GM04504 (cell line): Measurements from ENCODE around the gene GSDME.
A peak's percentile ranks its signal among the peaks of the same experiment; 100 is the strongest.
"Not testable (repeated sequence)": the region's sequence is repeated elsewhere in the genome, so short reads cannot be mapped to it uniquely, and the experiment has no call there.

ENCODE experiments used
- DNase-seq: peaks from one replicate; pipeline ENCODE4 v3.0.0-alpha.2; 2012; ENCODE audit warnings: low read depth

GSDME gene

DNA sequence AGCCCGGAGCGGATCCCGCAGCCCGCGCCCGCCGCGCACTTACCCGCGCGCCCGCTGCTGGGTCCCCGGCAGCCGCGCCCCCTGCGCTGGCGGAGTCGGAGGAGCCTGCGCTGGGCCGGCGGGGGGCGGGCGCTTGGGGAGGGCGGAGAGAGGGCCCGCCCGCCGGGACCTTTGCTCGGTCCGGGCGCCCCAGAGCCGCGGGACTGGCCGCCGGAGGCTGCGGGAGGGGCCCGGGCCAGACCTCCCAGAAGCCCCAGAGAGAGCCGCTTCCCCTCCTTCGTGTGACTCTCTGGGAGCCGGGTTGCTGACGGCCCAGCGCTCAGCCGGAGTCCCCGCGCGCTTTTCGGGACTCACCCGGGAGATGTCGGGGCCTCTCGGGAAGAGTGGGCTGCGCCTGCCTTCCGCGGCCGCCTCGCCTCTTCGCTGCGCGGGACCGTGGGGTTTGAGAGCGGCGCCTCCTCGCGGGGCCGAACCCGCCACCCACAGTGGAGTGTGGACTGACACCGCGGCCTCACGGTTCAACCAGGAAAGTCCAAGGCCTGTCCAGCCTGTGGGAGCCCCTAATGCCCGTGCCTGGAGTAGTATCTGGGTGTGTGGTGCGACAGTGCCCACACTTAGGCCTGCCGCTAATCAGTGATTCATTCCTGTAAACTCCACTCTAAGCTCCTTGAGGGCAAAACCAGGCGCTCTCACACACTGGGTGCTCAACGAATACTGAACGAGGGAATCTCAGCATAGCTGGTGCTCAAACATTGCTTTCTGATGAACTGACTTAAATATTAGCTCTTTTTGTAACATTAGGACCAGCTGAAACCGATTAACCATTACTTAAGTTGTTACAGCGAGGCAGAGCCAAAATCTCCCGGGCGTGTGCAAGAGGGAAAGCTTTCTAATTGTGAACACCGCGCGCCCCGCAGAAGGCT, at the start of gene GSDME:
GSDME (minus strand) TSS at position 112 of the 923 bp plus-strand sequence. CDS start 7,690 bp downstream, outside the sequence.
- peak; percentile 59 for DNase-seq

DNA sequence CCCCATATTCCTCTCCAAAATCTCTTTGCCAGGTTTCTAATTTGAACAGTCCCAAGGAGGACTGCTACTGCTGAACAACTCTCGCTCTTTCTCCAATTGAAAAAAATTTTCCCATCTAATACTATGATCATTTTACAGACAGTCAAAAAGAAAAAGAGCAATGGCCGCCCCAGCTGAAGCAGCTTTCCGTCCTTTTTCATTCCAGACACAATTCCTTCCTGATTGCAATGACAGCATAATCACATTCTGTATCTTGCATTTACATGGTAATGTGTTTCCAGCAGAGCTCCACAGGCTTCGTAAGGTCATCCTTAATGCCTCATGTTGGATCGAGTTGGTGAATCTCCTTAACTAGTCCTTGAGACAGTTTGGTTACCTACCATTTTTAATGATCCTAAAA, 45.0 kb upstream of the GSDME start:
- no peak for DNase-seq

DNA sequence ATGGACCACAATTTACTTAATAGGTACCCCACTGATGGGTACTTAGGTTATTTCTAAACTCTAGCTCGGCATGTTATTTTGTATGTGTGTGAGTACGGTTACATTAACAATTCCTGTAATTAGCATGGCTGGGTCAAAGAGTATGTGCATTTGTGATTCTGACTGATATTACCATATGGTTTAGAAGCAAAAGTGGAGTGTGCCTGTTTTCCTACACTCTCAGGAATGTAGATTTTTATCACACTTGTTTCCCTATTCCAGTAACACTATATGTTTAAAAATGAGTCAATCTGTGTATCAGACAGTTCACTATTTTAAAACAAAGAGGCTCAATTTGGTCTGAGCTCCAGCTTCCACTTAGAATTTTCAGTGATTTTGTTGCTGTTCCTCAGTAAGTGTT, 44.6 kb upstream of the GSDME start:
- DNase-seq: no peak

DNA sequence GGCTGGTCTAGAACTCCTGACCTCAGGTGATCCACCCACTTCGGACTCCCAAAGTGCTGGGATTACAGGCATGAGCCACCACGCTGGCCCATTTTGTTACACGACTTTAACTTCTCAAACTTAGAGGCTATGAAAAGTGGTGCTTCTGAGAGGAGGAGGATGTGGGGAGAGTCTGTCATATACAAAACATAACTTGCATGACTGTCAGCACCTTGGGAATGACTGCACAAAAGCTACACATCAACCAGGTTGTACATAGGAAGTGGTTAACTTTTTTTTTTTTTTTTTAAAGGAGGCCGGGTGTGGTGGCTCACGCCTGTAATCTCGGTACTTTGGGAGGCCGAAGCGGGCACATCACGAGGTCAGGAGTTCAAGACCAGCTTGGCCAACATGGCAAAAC, 43.4 kb upstream of the GSDME start:
- DNase-seq: no peak

DNA sequence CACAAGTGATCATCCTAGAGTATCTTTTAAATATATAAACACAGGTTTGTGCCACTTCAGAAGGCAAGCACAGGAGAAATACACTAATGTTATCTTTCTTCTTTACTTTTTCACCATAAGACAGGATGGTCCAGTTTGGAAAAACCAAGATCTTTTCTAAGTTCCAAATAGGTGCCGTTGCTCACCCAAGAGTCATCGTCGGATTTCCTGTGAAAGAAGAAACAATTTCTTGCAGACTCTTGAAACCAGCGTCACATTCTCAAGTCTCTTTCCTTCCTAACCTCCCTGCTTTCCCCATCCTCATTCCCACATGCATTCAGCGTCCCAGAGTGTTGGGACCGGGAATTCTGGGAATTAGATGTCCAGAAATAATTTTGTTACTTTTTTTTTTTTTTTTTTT, 42.8 kb upstream of the GSDME start:
- DNase-seq: no peak

DNA sequence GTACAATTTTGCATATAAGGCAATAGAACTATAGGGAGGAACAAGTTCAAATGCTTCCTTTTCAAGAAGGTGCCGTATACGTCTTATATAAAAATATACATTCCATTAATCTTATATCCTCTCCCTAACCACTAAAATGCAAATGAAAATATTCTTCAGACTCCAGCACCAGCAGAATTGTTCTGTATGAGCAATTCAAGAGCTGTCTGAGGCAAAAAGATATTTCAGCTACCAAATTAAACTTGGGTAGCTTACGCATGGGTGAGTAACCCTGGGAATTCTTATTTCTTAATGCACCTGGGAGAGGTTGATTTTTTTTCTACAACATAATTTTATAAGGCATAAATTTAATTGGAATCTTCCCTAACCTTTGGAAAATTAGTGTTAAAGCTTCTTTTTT, 42.2 kb upstream of the GSDME start:
- DNase-seq: no peak

DNA sequence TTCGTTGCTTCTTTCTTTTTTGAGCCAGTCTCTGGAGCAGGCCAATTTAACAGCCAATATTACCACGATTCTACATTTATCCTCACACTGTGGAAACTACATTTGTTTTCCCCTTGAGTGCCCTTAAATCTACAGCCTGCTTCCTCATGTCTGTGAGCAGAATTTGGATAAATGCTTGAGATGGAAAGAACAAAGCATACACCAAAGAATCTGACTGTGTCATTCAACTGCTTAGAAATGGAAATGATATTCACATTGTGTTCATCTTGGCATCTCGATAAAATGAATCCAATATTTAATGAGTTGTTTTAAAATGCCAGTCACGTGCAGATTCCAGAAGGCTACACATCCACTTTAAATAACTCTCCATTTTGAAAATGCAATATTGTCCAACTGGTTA, 41.0 kb upstream of the GSDME start:
- no peak for DNase-seq

DNA sequence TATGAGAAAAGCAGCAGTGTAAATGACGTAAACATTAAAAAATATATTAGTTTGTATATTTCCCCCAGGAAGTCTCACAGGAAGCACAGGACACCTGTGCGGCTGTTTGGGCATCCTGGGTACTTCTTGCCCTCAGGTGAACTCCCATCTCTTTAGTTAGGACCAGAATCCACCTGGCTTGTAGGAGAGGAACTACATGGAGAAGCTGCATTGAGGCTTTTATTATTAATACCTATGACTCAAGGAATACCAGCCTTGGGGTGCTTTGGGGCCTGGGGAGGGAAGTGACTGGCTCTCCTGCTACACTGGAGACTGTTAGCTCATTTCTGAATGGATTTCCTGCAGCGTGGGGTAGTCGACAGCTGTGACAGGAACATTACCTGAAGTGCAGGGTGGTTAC, 40.0 kb upstream of the GSDME start:
- no peak for DNase-seq

DNA sequence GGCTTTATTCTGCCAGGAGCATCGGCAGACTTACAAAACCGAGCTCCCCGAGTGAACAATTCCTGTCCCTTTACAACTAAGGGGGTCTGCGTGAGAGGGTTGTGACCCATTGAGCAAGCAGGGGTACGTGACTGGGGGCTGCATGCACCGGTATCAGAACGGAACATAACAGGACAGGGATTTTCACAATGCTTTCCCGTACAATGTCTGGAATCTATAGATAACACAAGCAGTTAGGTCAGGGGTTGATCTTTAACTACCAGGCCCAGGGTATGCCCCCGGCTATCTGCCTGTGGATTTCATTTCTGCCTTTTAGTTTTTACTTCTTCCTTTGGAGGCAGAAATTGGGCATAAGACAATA, 38.1 kb upstream of the GSDME start:
- no peak for DNase-seq

DNA sequence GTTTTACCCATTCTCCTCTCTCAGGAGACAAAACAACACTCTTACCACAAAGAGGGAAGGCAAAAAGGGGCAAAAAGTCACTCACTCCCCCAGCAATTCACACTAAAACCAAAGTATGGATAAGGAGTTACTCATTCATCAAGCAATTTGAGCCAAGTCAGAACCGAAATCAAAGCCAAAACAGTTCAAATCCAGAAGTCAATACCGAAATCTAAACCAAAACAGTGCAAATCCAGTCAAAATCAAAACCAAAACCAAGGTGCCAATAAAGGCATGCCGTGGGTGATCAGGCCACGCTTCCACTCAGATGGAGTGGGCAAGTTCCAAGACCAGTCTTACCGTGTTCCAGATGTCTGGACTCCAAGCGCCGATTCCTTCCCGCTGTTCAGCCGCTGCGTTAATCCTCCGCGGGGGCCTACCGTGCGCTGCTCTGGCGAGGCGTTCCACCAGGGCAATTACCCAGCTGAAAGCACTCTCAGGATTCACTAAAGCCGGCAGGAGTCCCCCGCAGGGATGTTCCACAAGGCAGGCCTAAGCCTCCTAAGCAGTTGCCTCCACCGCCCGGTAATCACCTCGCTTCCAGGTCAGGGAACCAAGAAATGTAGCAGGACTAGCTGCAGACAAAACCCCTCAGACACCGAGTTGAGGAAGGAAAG, 37.6 kb upstream of the GSDME start:
- not testable (repeated sequence) for DNase-seq

DNA sequence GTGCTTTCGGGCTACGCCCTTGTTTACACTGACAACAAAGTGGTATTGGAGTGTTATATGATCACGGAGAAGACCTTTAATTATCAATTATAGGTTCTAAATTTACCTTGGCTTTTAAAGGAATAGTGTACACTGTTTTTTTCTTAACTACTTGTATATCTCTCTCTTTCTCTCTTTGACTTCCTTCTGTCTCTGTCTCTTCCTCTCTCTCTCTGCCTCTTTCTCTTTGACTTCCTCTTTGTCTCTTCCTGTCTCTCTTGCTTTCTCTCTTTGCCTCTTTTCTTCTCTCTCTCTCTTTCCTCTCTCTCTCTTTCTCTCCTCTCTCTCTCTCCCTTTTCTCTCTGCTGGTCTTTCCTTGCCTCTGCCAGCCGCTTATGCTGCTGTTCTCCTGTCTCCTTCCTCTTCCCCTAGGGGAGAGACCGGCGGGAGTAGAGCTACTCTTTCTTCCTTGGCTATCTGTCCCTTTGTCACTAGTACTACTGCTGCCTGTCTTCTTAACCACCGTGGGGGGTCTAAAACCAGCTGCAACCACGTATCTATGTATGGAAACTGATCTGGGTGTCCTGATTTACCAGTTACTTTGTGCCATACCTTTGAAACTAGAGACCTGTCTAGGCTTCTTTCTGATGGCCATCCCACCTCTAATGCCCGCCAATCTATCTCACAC, 36.9 kb upstream of the GSDME start:
- DNase-seq: no peak

DNA sequence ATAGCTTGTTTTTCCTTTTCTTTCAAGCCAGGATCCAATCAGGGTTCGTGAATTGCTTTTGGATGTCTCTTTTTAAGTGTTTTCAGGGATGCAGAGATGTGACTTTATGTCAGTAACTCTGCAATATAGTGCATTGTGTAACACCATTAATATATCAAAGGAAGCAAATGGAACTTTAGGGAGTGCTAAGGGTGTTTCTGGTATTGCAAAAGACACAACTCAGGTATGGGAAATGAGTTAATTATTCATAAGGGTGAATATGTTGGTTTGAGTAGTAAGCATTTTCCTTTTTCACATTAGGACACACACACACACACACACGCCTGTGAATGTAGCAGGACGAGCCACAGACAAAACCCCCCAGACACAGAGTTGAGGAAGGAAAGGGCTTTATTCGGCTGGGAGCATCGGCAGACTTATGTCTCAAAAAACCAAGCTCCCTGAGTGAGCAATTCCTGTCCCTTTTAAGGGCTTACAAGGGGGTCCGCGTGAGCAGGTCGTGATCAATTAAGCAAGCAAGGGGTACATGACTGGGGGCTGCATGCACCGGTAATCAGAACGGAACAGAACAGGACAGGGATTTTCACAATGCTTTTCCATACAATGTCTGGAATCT, 31.8 kb upstream of the GSDME start:
- no peak for DNase-seq

DNA sequence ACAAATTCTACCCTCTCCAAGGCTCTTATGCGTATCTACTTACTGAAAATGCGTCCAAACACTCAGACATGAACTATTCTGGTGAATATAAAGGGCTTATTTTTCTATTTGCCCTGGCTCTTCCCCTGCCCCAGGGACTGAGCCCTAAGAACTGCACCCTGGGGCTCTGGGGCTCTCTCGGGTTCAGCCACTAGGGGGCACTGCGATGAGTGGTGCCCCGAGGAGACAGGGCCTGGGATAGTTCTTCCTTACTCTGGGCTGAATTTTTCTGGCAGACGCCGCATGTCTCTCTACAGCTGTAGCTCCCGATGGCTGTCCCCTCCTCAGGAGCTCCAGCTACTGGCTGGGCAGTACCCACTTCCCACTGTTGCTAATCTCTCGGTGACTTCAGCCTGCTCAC, 30.8 kb upstream of the GSDME start:
- DNase-seq: no peak

DNA sequence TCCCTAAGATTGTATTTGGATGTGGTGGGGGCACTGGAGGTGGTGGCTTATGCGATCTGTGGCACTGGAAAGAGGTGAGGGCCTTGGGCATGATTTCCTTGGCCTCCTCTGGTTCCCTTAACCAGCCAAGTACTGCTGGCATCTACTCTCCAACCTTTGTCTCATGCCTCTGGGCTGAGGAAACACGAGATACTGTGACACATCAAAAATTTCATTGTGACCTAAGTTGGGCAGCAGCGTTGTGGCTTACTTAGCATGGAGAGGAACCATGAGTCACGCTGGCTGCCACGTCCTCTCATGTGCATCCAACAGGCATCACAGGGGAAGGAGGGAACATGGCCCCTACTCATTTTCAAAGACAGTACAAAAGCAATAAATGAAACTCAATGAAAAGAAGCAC, 29.7 kb upstream of the GSDME start:
- DNase-seq: peak; percentile 94

DNA sequence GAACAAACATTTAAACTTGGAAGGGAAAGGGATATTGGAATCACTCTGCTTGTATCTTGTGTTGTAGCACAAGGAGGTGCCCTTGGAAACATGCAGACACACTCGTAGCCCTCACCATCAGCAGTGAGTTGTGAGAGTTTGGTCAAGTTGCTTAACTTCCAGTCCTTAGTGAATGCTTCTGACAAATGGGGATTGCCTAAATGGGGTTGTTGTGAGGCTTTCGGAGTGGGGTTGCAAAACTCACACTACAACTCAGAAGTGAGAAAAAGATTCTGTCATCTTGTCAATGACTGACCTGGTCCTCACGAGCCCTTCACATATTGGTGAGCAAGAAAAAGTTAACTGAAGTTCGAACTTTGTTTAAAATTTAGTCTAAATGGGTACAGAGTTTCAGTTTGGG, 29.0 kb upstream of the GSDME start:
- DNase-seq: no peak

DNA sequence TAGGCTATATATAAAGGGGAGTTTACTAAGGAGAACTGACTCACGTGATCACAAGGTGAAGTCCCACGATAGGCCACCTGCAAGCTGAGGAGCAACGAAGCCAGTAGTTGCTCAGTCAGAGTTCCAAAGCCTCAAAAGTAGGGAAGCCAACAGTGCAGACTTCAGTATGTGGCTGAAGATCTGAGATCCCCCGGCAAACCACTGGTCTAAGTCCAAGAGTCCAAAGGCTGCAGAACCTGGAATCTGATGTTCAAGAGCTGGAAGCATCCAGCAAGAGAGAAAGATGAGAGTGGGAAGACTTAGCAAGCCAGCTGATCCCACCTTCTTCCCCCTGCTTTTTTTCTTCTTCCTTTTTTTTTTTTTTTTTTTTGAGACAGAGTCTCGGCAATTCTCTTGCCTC, 27.0 kb upstream of the GSDME start:
- no peak for DNase-seq

DNA sequence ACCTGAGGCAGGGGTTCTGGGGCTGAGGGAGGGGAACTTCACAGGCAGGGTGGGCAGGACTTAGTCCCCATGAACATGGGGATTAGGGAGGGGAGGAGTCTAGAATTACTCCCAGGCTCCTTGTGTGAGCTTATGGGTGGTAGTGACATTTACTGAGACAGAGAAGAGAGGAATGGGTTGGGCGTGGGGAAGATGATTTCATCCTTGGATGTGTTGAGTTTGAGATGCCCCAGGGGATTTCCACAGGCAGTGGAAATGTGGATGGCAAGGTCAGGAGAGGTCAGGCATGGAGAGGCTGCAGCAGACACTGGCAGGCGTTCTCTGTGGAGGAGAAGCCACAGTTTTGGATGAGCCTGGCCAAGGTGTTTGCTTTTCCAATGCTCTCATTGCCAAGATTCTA, 26.4 kb upstream of the GSDME start:
- no peak for DNase-seq

DNA sequence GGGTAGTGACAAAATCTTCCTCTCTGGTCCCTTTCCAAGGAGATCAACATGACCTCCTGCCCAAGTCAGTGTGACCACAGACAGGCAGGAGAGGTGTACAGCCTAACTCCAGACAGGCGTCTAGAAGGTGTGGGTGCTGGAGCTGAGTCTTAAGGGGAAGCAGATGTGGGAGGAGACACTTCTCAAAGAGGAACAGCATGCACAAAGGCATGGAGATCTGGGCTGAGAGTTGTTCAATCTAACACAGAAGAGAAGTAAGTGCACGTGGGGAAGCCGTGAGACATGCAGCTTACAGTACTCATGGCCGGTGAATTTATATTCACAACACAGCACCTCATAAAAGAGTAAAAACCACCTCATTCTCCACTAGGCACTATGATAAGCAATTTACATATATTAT, 23.8 kb upstream of the GSDME start:
- no peak for DNase-seq

DNA sequence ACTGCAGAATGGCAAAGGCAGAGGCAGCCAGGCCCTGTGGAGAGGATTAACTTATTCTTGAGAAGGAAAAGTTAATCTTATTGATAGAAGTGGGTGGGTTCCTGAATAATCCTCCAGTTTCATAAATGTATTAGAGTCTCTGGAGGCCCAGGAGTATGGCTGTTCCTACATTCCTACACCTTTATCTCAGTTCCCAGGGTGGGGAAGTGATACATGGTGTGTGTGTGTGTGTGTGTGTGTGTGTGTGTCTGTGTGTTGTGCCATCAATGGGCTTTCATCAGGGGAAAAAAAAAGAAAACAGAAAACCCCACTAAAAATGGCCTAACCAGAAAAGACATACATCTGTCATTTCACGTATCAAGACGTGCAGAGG, 22.0 kb upstream of the GSDME start:
- DNase-seq: no peak

DNA sequence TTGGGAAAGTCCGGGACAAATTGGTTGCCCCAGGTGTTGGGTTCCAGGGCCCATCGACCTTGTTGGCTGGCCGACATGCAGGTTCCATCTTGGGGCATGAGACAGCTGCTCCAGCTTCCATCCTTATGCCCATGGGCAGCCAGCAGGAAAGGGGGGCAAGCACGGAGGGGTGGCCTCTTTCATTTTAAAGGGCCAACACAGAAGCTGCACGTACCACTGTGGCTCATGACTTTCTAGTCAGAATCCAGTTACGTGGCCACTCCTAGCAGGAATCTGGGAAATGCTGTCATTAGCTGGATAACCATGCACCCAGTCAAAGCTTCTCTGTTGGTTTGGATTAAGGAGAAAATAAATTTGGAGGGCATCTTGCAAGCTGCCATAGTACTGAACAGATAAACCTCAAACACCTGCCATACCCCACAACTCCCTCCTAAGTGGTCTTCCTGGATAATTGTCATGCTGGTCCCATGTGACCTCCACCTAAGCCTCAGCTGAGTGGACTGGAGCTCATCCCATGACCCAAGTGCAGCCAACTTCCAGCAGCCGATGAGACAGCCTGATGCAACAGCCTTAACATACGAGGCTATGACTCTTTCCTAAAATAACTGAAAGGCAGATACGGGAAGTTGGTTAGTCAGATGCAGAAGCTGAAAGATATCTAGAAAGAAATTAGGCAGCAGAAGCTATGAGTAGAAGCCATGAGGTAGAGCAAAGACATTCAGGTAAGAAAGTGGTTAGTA, 21.4 kb upstream of the GSDME start:
- DNase-seq: peak; percentile 85

DNA sequence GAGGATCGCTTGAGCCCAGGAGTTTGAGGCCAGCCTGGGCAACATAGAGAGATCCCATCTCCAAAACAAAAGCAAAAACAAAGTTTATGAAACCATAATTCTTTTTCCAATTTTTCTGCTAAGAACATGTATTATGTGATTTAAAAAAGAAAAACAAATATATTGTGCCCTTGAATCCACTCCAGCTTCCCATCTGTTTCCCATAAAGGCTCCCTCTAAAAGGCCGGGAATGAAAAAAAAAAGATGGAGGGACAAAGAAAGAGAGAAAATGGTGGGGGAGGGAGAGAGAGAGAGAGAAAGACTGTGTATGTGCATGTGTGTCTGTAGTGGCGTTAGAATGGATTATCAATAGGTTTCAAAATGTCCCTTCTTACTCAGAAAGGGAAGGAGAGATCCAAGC, 20.5 kb upstream of the GSDME start:
- DNase-seq: no peak

DNA sequence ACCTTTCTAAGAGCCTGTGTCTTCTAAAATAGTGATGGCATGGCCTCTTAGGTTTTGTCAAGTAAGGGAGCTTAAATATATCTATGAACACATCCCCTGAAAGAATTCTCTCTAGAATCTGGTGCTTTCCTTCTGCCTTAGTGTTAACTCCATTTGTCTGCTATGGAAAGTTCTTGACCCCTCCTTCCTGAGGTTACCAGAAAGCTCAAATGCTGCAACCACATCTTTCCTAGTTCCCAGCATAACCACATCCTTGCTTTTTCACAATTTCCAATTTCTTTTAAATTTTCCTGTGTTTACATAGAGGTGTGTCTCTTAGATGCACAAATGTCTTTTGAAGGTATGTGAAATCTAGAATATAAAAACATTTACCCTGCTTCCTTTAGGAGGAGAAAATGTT, 16.4 kb upstream of the GSDME start:
- DNase-seq: no peak
